ENCODE measurements around the gene MAP3K10. TPM values are rescaled to one million over a fixed set of nuclear protein-coding genes. Genes with fewer than 3 reads are reported as not detected.

Gene MAP3K10
- total RNA-seq, 1 donor from 2014 or later: 21.9 TPM

Other genes with a start within 250 kb of the MAP3K10 start
- gene PSMC4, start 220.3 kb upstream of the MAP3K10 start, total RNA-seq: 162 and 163 TPM in 2 replicates
- 6.7 and 7.7 TPM in 2 replicates for gene ZNF546, start 194.4 kb upstream of the MAP3K10 start, total RNA-seq
- 36.2 and 45.9 TPM in 2 replicates for gene ZNF780B, start 135.2 kb upstream of the MAP3K10 start, total RNA-seq
- 20.9 and 22.0 TPM in 2 replicates for gene ZNF780A, start 100.5 kb upstream of the MAP3K10 start, total RNA-seq
- gene TTC9B, start 27.0 kb downstream of the MAP3K10 start, total RNA-seq: not detected in 2 replicates
- gene CCNP, start 35.3 kb downstream of the MAP3K10 start, total RNA-seq: 0.27 and 0.41 TPM in 2 replicates
- gene AKT2, start 93.9 kb downstream of the MAP3K10 start, total RNA-seq: 136 and 146 TPM in 2 replicates
- gene C19orf47, start 157.0 kb downstream of the MAP3K10 start, total RNA-seq: 19.1 and 21.8 TPM in 2 replicates
- gene PLD3, start 157.3 kb downstream of the MAP3K10 start, total RNA-seq: 67.0 and 70.6 TPM in 2 replicates
- gene HIPK4, start 198.8 kb downstream of the MAP3K10 start, total RNA-seq: 0.07 TPM in 1 of 2 replicates, not detected in the other
- gene PRX, start 222.0 kb downstream of the MAP3K10 start, total RNA-seq: 0.66 and 0.68 TPM in 2 replicates
- 13.9 and 14.3 TPM in 2 replicates for gene SERTAD1, start 234.6 kb downstream of the MAP3K10 start, total RNA-seq